Measurements from ENCODE around the gene AADACL4.

GRCh38 chr1:12615159-12615864 lies 28.6 kb upstream of the AADACL4 start:
- no peak for TF ChIP-seq CTCF (IDR thresholded peaks at IDR 0.05; ENCODE audit: poor library complexity, severe bottlenecking)
- no peak for TF ChIP-seq POLR2AphosphoS5 (IDR thresholded peaks at IDR 0.05)
- TF ChIP-seq TAF1 (IDR thresholded peaks at IDR 0.05; ENCODE audit: low read depth): no peak
- TF ChIP-seq SMC3 (conservative IDR thresholded peaks at IDR 0.05; ENCODE audit: poor library complexity): no peak
- no peak for TF ChIP-seq EZH2 (IDR thresholded peaks at IDR 0.05; ENCODE audit: borderline replicate concordance, insufficient read depth, low read length, poor library complexity, severe bottlenecking)
- no peak for TF ChIP-seq REST (IDR thresholded peaks at IDR 0.05; ENCODE audit: borderline replicate concordance)
- no peak for TF ChIP-seq RAD21 (conservative IDR thresholded peaks at IDR 0.05)
- no peak for TF ChIP-seq EP300 (conservative IDR thresholded peaks at IDR 0.05; ENCODE audit: poor library complexity, severe bottlenecking)
